Activated naive CD4-positive, alpha-beta T cell treated with anti-CD3 and anti-CD28 coated beads, Interleukin-2, amount 50 U/mL, for 72 hours (primary cell): ENCODE data around the gene EPHA8. TPM values are rescaled to one million over a fixed set of nuclear protein-coding genes. Genes with fewer than 3 reads are reported as not detected.

ENCODE experiments used
- ATAC-seq, 2 donors: fragments of 150-1000 bp; cut with Tn5 transposase; 2 replicates each; pipeline ENCODE4 v1.10.0; 2021; ENCODE audit warnings: mild to moderate bottlenecking in 2 of 2, moderate library complexity in 2 of 2
- DNase-seq, 2 donors: peaks; one replicate each; pipeline ENCODE4 v3.0.0; 2021 to 2022; ENCODE audit warnings: low spot score in 2 of 2
- H3K27ac Mint-ChIP-seq, 2 donors: one replicate each; pipeline ENCODE4 v1.8.0; 2022; ENCODE audit warnings: mild to moderate bottlenecking in 2 of 2, mixed read lengths in 2 of 2
- H3K36me3 Mint-ChIP-seq, 2 donors: one replicate each; pipeline ENCODE4 v1.8.0; 2022; ENCODE audit warnings: mixed read lengths in 2 of 2
- H3K9me3 Mint-ChIP-seq, 2 donors: one replicate each; pipeline ENCODE4 v1.8.0; 2022; ENCODE audit warnings: mixed read lengths in 2 of 2
- total RNA-seq, 2 donors: library from RNA; stranded (reverse); gene quantifications; one replicate each; pipeline ENCODE4 v1.2.3, GENCODE V29; 2022

EPHA8 gene
- not detected for total RNA-seq

DNA sequence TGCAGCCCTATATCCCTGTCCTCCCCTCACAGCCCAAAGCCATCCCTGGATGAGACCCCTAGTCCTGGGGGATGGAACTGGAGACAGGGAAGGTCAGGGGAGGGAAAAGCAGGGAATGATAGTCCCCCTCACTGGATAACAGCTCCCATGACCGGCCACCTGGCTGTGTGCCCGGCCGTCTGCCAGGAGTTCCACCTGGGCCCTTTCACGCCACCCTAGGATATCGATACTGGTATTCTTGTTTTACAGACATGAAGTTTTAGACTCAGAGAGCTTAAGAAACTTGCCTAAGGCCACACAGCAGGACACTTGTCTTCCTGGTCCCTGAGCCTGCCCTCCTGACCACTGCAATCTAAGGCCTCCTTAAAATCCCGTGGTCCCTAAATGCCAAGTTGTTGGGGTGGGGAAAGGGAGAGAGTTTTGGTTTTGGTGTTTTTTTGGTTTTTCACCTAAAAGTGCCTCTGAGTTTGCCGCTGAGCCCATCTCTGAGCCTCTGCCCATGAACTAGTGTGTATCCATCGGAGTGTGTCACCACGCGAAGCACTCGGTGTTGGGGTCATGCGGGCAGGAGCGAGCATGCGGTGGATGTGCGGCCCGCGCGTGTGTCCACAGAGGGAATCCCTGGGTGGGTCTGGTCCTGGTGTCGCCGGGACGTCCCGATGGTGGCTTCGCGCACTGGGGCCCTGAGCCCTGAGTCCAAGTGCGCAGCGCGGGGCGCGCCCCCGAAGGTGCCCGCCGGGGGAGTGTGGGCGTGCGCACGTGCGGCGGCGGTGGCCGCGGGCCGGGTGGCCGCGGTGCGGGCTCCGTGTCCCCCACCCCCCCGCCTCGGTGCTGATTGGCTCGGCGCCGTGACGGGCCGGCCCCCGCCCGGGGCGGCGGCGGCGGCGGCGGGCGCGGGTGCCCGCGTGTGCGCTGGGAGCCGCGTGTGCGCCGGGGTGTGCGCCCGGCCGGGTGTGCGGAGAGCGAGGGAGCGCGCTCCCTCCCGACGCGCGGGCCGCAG lies at the start of gene EPHA8:
Gene EPHA8 (plus strand): TSS at position 906 of the 1,000 bp plus-strand sequence. CDS start 147 bp downstream, outside the sequence.
- ATAC-seq (peak in 1 of 2 donors; percentile 18), DNase-seq (no peak)
- no peak within 1 kb of the TSS for H3K27ac Mint-ChIP-seq
- H3K9me3 Mint-ChIP-seq: no peaks in the 10 kb centered on the region
- no peaks in the 10 kb centered on the region for H3K36me3 Mint-ChIP-seq

GRCh38 chr1:22516906-22517571 lies 46.2 kb upstream of the EPHA8 start:
- Mint-ChIP-seq H3K27ac (no peak overlapping the region), H3K9me3 (no peaks in the 10 kb centered on the region), H3K36me3 (peaks cover 6 to 22% of the 10 kb centered on the region in 2 donors)
- DNase-seq: no peak
- ATAC-seq: no peak

GRCh38 chr1:22517956-22518355 lies 45.3 kb upstream of the EPHA8 start:
- DNase-seq (no peak), ATAC-seq (no peak)
- Mint-ChIP-seq H3K36me3 (peaks cover 6 to 22% of the 10 kb centered on the region in 2 donors), H3K9me3 (no peaks in the 10 kb centered on the region), H3K27ac (no peak overlapping the region)

GRCh38 chr1:22518379-22518778 lies 44.9 kb upstream of the EPHA8 start:
- ATAC-seq (no peak), DNase-seq (no peak)
- H3K9me3 Mint-ChIP-seq: no peaks in the 10 kb centered on the region
- no peak overlapping the region for H3K27ac Mint-ChIP-seq
- peaks cover 6 to 22% of the 10 kb centered on the region in 2 donors for H3K36me3 Mint-ChIP-seq

GRCh38 chr1:22520871-22521270 lies 42.4 kb upstream of the EPHA8 start:
- H3K27ac Mint-ChIP-seq: no peak overlapping the region
- ATAC-seq (no peak), DNase-seq (no peak)
- no peaks in the 10 kb centered on the region for H3K9me3 Mint-ChIP-seq
- peaks cover 11 to 17% of the 10 kb centered on the region in 2 donors for H3K36me3 Mint-ChIP-seq

DNA sequence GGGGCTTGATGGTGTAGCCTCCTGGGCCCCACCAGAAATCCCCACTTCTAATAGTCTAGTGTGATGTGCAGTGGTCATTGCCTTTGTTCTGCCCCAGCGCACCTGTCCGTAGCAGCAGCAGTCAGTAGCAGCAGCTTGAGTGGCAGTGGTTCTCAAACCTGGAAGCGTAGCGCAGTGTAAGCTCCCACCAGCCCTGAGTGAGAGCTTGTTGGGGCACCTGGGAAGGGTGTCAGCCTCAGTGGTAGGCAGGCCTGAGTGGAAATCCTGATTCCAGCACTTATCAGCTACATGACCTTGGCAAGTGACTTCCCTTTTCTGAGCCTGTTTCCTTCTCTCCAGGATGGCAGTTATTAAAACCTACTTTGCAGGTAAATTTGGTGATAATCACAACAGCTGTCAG lies 41.6 kb upstream of the EPHA8 start:
- DNase-seq (no peak), ATAC-seq (no peak)
- Mint-ChIP-seq H3K27ac (no peak overlapping the region), H3K9me3 (no peaks in the 10 kb centered on the region), H3K36me3 (peaks cover 11 to 17% of the 10 kb centered on the region in 2 donors)

GRCh38 chr1:22522221-22522743 lies 41.0 kb upstream of the EPHA8 start:
- Mint-ChIP-seq H3K27ac (no peak overlapping the region), H3K9me3 (no peaks in the 10 kb centered on the region), H3K36me3 (peaks cover 11 to 16% of the 10 kb centered on the region in 2 donors)
- ATAC-seq (no peak), DNase-seq (no peak)

- no peak for DNase-seq
- ATAC-seq: no peak
- Mint-ChIP-seq H3K36me3 (peaks cover 5 to 9% of the 10 kb centered on the region in 2 donors), H3K9me3 (no peaks in the 10 kb centered on the region), H3K27ac (no peak overlapping the region)
These were observed 38.8 kb upstream of the EPHA8 start for GRCh38 chr1:22524481-22524880.

DNA sequence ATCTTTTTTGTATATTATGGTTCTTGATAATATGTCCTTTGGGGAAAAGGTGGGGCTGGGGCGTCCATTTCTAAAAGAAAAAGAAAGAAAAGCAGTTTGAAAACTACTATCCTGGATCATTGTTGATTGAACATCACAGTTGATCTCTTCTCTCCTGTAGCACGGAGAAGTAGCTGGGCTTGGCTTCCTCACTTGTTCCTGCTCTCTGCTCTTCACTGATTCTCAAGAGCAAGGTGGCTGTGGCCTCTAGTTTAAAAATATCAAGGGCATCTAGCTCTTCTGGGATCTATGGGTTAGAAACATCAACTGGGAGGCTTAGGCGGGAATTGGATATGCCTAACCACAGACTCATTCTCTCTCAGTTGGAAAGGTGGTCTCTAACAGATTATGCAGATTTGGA lies 38.1 kb upstream of the EPHA8 start:
- no peak for DNase-seq
- peak overlapping the region; percentile 18 to 81 for H3K27ac Mint-ChIP-seq
- peaks cover 5 to 7% of the 10 kb centered on the region in 2 donors for H3K36me3 Mint-ChIP-seq
- ATAC-seq: no peak
- no peaks in the 10 kb centered on the region for H3K9me3 Mint-ChIP-seq

DNA sequence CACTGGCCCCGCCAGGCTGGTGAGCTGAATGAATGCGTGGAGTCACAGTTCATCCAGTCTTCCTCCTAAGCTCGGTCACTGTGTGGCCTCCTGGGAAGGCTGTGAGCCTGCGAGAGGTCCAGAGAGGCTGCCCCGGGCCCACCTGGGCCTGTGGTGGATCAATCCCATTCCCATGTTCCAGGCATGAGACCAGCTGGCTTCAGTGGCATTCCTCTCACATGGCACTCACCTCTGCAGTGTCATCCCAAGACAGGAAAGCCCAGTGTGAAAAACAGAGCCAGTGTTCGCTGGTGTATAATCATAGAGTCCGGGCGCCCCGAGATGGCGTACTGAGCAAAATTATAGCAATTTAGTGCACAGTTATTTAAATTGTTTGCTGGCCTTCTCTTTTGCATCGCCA lies 37.6 kb upstream of the EPHA8 start:
- ATAC-seq (no peak), DNase-seq (no peak)
- Mint-ChIP-seq H3K27ac (peak overlapping the region; percentile 18 to 81), H3K36me3 (peaks cover 4 to 5% of the 10 kb centered on the region in 2 donors), H3K9me3 (no peaks in the 10 kb centered on the region)

- DNase-seq: no peak
- no peak for ATAC-seq
- H3K27ac Mint-ChIP-seq: no peak overlapping the region
- no peaks in the 10 kb centered on the region for H3K9me3 Mint-ChIP-seq
- peaks cover 4 to 5% of the 10 kb centered on the region in 2 donors for H3K36me3 Mint-ChIP-seq
These were observed 37.2 kb upstream of the EPHA8 start for GRCh38 chr1:22526098-22526497.

GRCh38 chr1:22526677-22527076 lies 36.6 kb upstream of the EPHA8 start:
- Mint-ChIP-seq H3K9me3 (no peaks in the 10 kb centered on the region), H3K27ac (no peak overlapping the region), H3K36me3 (peaks cover 4 to 5% of the 10 kb centered on the region in 2 donors)
- DNase-seq (no peak), ATAC-seq (no peak)

DNA sequence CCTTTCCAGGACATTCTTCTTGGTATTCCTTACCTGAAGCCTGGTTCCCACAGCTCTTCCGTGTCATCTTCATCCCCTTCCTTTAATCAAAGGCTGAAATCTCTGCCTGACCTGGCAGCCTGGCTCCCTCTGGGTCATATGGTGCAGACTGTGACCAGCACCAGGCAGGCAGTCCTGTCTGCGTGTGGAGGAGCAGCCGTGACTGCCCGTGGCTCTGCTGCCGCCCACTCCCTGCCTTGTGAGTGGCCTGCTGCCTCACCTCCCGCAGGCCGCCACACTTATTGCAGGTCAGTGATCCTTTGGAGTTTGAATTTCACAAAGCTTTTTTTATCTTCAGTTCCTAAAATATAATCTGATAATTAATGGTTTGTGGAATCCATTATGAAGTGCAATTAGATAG lies 36.2 kb upstream of the EPHA8 start:
- no peak for DNase-seq
- Mint-ChIP-seq H3K9me3 (no peaks in the 10 kb centered on the region), H3K36me3 (peaks cover 4 to 5% of the 10 kb centered on the region in 2 donors), H3K27ac (no peak overlapping the region)
- no peak for ATAC-seq

DNA sequence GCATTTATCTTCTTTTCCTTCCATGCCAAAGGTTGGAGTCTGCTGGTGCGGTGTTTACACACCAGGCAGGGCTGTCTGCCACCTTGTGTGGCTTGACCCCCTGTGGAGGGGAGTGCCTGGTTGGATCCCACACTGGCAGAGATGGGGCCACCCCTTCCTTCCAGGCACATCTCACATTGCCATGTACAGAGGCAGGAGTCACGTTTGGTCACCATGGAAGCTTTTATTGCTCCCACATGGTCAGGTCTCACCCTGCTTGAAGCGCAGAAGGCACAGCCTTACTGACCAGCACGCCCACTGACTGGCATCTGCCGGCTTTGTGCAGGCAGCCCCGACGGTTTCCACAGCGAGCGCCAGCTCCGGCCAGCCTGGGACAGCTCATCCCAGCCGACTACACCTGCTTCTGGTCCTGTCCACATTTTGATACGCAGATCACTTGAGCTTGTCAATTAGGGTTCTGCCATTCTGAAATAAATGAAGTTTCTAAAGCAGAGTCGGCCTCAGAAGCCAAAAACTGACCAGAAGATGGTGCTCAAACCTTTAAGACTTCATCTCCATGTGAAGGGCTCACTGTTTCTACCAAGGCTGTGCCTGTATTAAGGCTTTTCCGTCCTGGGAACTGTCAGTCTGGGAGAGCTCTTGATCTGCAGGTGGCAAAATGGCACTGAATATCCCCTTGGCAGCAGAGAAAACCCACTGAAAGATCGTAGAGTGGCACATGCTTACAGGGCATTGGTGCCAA lies 35.6 kb upstream of the EPHA8 start:
- no peak for DNase-seq
- H3K9me3 Mint-ChIP-seq: no peaks in the 10 kb centered on the region
- ATAC-seq: no peak
- peaks cover 4 to 5% of the 10 kb centered on the region in 2 donors for H3K36me3 Mint-ChIP-seq
- H3K27ac Mint-ChIP-seq: peak overlapping the region in 1 of 2 donors; percentile 77

DNA sequence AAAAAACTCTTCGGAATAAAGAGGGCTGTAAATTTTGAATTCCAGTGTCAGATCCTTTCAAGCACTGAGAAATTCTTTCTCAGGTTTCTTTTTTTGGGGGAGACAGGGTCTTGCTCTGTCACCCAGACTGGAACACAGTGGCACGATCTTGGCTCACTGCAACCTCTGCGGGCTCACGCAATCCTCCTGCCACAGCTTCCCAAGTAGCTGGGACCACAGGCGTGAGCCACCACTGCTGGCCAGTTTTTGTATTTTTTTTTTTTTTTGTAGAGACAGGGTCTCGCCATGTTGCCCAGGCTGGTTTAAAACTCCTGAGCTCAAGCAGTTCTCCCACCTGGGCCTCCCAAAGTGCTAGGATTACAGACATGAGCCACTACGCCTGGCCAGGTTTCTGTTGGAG lies 34.8 kb upstream of the EPHA8 start:
- DNase-seq: no peak
- Mint-ChIP-seq H3K27ac (no peak overlapping the region), H3K9me3 (no peaks in the 10 kb centered on the region), H3K36me3 (peaks cover 4 to 5% of the 10 kb centered on the region in 2 donors)
- no peak for ATAC-seq

GRCh38 chr1:22529901-22530621 lies 33.2 kb upstream of the EPHA8 start:
- H3K27ac Mint-ChIP-seq: peak overlapping the region in 1 of 2 donors; percentile 23
- ATAC-seq: no peak
- no peaks in the 10 kb centered on the region for H3K9me3 Mint-ChIP-seq
- peaks cover 0 to 4% of the 10 kb centered on the region in 2 donors for H3K36me3 Mint-ChIP-seq
- DNase-seq: no peak
